Parietal lobe (tissue), 2 donors: ENCODE results near the gene MINDY2. TPM values are rescaled to one million over a fixed set of nuclear protein-coding genes. Genes with fewer than 3 reads are reported as not detected.

Source experiments
- small RNA-seq: library from RNA; depleted of rRNA; stranded (forward); fragments of <200 nt; gene quantifications from one replicate; pipeline ENCODE3, GENCODE V24; 2014; ENCODE audit warnings: low replicate concordance
- total RNA-seq: library from RNA; depleted of rRNA; stranded (reverse); fragments of >200 nt; gene quantifications from one replicate; pipeline ENCODE4 v1.2.3, GENCODE V29; 2014

Gene MINDY2, protein sequence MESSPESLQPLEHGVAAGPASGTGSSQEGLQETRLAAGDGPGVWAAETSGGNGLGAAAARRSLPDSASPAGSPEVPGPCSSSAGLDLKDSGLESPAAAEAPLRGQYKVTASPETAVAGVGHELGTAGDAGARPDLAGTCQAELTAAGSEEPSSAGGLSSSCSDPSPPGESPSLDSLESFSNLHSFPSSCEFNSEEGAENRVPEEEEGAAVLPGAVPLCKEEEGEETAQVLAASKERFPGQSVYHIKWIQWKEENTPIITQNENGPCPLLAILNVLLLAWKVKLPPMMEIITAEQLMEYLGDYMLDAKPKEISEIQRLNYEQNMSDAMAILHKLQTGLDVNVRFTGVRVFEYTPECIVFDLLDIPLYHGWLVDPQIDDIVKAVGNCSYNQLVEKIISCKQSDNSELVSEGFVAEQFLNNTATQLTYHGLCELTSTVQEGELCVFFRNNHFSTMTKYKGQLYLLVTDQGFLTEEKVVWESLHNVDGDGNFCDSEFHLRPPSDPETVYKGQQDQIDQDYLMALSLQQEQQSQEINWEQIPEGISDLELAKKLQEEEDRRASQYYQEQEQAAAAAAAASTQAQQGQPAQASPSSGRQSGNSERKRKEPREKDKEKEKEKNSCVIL
- 35.4 TPM for total RNA-seq

DNA sequence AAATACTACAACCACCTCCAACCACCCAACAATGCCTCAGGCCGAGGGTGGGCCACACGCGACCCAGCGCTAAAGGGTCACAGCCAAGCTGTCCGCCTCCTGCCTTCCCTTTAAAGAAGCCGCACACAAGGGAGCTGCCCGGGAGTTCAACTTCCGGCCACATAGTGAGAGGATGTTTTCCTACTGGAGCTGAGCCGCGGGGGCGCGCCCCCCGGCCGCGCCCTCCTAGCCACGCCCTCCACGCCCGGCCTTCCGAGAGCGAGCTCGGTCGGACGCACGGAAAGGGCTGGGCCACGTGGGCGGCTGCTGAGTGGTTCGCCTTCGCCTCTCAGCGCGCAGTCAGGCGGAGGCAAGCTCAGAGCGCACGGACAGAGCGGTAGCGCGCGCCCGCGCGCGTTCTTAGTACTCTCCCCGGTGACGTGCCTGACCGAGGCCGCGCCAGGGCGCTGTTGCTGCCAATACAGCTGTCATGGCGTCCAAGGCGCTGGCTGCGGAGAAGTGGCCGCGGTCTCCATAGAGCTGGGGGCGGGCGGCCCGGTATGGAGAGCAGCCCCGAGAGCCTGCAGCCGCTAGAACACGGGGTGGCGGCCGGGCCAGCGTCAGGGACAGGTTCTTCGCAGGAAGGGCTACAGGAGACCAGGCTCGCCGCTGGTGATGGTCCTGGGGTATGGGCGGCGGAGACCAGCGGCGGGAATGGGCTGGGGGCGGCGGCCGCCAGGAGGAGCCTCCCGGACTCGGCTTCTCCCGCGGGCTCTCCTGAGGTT lies at the start of gene MINDY2:
MINDY2 (plus strand) TSS at position 446 of the 764 bp plus-strand sequence; CDS start at position 540, 94 bp downstream.

DNA sequence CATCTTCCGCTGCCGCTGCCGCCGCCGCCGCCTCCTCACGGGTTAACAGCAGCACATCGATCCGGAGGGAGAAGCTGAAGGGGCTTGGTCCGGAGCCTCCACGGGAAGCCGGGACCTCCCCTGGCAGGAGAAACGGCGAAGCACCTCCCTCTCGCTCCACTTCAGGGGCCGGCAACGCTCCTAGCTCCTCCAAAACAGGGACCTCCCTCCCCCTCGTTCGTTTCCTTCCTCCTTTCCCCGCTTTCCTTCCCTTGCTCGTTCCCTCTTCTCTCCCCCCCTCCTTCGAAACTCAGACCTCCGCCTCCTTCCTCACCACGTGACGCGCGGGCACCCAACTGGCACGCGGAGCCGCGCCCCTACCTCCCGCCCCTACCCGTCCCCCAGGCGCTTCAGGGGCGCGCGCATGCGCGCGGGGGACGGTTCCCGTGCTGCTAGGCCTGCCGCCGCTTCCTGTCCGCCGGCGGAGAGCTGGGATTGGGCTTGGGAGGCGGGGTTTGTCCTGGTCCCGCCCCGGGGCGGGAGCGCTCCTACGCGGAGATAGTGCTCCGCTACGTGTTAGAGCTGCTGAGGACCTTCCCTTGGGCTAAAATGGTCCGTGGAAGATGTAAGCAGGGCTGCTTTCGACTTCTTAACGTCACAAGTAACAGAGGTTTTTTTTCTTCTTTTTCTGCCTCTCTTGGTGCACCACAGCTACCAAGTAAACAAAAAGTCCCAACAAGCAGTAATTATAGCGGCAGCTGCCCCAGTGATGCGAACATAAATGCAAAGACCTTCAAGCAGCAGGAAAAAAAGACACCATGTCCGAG lies 21.4 kb upstream of the MINDY2 start, which contains the start of gene ADAM10:
ADAM10 (minus strand) TSS at position 176 of the 806 bp plus-strand sequence; CDS start at position 3, 173 bp downstream.

Small RNAs within 50 kb of the gene (small RNA-seq; reads per million reads assigned to genes)
- not detected for gene RF00012
- not detected for gene ZNF444P1

Other genes starting within 250 kb of the MINDY2 start
- 123 TPM for gene ADAM10, start 21.6 kb upstream of the MINDY2 start, total RNA-seq
- gene SLTM, start 162.4 kb downstream of the MINDY2 start, total RNA-seq, result 167 TPM
- 49.1 TPM for gene RNF111, start 216.4 kb downstream of the MINDY2 start, total RNA-seq